GM21367 (cell line): ENCODE measurements around the gene TPSAB1.

ENCODE experiments used
- ATAC-seq: cut with Tn5 transposase; IDR thresholded peaks from one replicate; pipeline ENCODE4 v1.9.1; 2021; ENCODE audit not compliant: unreplicated experiment

TPSAB1 gene

GRCh38 chr16:1282324-1282973, 41.9 kb downstream of the TPSAB1 start:
- no peak for ATAC-seq

GRCh38 chr16:1283296-1283695, 42.8 kb downstream of the TPSAB1 start:
- no peak for ATAC-seq

GRCh38 chr16:1283996-1284616, 43.6 kb downstream of the TPSAB1 start:
- ATAC-seq: no peak

GRCh38 chr16:1285669-1286512, 45.4 kb downstream of the TPSAB1 start:
- ATAC-seq: no peak

DNA sequence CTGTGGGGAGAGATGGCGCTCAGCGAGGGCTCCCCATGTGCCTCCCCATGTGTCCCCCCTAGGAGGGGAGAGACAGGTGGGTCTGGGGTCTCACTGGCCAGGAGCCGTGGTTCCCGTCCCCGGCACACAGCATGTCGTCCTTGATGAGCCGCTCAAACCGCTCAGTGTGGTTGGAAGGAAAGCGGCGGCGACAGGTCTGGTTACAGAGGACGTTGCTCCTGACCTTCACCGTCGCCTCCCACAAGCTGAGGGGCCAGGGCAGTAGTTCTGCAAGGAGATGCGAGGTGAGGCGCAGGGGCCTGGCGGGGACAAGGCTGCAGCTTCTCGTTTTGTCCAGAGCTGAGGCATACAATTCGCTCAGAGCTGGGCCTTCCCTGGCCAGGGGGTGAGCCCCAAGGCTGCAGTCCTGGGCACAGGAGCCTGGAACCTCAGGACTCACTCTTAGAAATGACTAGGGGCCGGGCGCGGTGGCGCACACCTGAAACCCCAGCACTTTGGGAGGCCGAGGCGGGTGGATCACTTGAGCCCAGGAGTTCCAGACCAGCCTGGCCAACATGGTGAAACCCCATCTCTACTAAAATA, 46.1 kb downstream of the TPSAB1 start:
- no peak for ATAC-seq

DNA sequence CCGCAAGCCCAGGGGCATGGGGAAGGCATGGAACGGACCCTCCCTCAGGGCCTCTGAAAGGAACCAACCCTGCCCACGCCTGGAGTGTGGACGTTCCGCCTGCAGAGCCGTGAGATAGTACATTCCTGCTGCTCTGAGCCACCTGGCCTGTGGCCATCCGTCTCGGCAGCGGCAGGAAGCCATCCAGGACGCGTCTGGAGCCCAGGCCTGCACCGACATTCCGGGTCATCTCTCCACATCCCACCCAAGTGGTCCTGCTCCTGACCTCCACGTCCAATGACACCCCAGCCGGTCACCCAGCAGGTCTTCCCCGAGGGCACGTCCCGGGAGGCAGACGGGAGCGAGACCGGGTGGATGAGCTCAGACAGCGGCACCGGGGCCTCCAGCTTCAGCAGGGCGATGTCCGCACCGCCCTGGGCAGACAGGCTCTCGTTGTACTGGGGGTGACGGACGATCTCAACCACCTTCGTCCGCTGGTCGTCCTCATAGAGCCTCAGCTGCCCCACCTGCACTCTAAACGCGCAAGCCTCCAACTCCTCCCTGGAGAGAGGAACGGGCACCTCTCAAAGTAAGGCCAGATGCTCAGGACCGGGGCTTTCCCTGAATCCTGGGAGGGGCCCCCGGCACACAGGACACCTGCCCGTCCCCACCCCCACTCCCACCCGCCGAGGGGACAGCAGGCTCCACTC, 47.6 kb downstream of the TPSAB1 start:
- ATAC-seq: no peak

- no peak for ATAC-seq
Observed at GRCh38 chr16:1288813-1289476, 48.4 kb downstream of the TPSAB1 start.

DNA sequence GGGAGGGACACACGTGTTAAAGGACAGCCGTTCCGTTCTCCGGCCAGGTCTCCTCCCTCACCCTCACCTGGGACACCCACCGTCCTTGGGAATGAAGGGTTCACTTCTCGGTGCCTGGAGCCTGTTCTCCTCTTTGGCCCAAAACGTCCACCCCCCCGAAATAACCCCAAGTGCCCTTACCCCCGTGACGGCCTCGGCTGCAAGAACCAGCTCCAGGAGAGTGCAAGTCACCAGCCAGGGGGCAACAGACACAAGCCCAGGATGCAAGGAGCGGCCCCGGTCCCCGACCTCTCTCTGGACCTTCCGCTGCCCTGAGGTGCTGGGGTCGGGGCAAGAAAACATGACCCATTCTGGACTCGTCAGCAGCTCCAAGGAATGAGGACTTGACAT, 49.0 kb downstream of the TPSAB1 start:
- no peak for ATAC-seq

DNA sequence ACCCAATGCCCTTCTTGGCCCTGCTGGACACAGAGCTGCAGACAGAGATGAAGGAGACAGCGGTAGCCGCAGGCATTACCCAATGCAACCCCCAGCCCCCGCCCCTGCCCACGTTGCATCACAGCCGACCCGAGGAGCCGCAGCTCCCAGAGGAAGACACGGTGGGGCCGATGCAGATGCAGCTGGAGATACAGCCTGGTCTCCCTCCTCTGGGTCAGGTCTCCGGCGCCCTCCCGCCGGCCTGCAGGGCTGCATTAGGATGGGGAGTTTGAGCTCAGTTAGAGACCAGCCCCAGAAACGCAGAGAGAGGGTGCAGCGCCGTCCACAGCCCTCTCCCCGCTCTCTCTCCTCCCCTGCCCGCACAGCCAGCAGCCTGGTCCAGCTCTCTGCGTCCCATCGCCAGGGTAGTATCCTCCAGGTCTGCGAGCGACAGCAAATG, 49.6 kb downstream of the TPSAB1 start:
- ATAC-seq: no peak

DNA sequence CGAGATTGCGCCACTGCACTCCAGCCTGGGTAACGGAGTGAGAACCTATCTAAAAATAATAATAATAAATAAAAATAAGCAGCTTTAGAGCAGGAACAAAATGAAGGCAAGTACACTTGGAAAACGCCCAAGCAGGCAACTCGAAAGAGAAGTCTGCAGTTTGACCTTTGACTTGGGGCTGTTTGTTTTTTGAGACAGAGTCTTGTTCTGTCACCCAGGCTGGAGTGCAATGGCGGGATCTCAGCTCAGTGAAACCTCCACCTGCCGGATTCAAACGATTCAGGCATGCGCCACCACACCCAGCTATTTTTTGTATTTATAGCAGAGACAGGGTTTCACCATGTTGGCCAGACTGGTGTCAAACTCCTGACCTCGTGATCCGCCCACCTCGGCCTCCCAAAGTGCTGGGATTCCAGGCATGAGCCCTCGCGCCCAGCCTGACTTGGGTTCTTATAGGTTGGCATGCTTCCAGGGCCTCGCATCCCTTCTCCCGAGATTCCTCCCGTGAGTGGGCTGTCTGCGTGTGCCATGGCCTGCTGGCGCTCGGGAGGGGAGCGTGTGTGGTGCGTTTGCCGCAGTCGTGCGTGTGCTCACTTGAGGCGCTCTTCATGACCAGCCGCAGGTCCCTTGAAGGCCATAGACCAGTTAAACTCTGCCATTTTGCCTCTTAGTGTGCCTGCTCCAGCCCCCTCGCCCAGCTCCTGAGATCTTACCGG, 50.5 kb downstream of the TPSAB1 start:
- ATAC-seq: no peak

DNA sequence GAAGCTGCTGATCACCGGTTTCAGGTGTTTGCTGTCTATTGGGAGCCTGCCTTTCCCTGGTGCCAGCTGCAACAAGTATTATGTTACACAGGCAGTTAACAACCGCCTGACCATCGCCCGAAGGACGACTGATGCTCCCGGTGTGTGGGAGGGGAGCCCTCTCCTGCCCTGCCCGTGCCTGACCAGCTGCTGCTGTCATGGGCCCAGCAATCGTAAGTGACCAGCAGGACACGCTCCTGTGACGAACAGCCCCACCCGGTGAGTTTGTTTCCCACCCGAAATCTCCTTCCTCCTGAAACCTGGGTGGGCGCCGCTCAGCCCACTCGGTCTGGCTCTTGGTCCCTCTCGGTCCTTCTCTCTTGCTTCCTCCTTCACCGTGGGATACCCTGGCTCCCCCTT, 51.1 kb downstream of the TPSAB1 start:
- no peak for ATAC-seq
